GM08714 (cell line): ENCODE measurements around the gene SEC16A.
"Not testable (repeated sequence)": the region's sequence is repeated elsewhere in the genome, so short reads cannot be mapped to it uniquely, and the experiment has no call there.

Experiments
- H3K4me3 ChIP-seq: fragments of 200-500 bp; sonication (Bioruptor generic); 2 replicates; pipeline ENCODE4 v1.5.1; 2014; ENCODE audit warnings: mild to moderate bottlenecking, low read length, inconsistent platforms
- ZNF274 ChIP-seq: IDR thresholded peaks from 2 replicates; pipeline ENCODE4 v1.6.1; 2012; ENCODE audit warnings: mild to moderate bottlenecking, low read depth, low read length

Gene SEC16A

DNA sequence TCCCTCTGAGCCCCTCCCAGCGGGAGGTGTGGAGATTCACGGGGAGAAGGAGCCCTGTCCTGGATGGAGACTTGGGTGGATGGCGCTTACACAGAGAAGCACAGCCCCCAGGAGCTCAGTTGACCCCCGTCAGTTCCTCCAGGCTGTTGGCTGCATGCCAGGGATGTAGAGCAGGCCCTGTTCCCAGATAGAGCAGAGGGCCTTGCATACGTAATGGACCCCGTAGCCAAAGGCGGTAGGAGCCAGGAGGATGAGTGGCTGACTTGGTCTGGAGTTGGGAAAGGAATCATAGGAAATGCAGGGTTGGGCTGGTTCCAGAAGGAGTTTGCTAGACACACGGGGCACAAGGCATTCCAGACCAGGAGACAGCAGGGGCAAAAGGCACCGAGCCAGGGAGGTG is 69.9 kb downstream of the SEC16A start:
- H3K4me3 ChIP-seq: no peak overlapping the region
- TF ChIP-seq ZNF274: no peak

DNA sequence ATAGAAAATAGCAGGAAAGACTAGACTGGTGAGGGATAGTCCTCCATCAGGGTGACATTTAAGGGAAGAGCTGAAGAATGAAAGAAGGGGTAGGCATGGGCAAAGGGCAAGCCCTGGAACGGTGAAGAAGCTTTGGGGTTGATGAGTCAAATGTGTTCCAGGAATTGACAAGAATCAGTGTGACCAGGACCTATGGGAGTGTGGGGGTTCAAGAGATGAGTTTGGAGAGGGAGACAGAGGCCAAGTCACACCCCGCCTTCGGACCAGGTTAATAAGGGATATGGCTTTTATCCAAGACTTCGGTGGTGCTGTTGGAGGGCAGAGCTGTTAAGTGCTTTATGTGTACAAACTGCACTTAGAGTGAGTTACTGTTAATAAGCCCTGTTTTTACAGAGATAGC is 71.5 kb downstream of the SEC16A start:
- TF ChIP-seq ZNF274: no peak
- peak overlapping the region; percentile 81 for H3K4me3 ChIP-seq

DNA sequence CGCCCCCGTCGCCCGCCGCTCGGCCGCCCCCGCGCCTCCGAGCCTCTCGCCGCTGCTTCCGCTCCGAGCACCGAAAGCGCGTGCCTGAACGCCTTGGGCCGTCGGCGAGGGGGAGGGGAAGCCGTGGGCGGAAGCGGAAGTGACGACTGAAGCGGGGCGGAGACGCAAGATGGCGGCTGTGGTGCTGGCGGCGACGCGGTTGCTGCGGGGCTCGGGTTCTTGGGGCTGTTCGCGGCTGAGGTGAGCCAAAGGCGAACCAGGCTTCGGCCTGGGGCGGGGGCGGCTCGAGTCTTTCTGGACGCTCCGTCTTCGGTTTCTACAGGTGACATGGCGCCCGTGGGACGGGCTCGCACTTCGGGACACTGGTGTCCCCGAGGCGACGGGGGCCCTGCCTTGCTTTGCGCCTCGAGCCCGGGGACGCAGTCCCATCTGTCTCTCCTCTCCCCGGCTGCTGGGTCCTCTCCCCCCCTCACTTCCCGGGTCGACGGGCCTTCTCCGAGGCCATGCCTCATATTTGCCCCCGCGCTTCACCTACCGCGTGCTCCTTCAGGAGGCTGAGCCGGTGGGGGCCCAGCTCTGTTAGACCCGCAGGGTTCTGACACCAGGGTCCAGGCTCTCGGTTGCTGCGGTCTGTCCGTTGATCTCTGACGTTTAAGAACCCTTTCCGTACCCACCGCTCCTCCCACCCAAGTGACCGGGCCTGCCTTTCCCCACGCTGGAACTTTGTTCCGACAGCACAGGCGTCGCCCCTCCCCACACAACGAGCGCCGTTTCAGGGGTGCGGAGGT is 72.1 kb downstream of the SEC16A start, which contains the start of the genes ENTR1 and PMPCA:
Gene ENTR1 (minus strand): TSS at position 115 of the 788 bp plus-strand sequence. CDS start 217 bp downstream, outside the sequence.
Gene PMPCA (plus strand): TSS at position 159 of the 788 bp plus-strand sequence. CDS start 11 bp downstream, at position 170.
- peak within 1 kb of the TSS; percentile 81 for H3K4me3 ChIP-seq
- no peak for TF ChIP-seq ZNF274

DNA sequence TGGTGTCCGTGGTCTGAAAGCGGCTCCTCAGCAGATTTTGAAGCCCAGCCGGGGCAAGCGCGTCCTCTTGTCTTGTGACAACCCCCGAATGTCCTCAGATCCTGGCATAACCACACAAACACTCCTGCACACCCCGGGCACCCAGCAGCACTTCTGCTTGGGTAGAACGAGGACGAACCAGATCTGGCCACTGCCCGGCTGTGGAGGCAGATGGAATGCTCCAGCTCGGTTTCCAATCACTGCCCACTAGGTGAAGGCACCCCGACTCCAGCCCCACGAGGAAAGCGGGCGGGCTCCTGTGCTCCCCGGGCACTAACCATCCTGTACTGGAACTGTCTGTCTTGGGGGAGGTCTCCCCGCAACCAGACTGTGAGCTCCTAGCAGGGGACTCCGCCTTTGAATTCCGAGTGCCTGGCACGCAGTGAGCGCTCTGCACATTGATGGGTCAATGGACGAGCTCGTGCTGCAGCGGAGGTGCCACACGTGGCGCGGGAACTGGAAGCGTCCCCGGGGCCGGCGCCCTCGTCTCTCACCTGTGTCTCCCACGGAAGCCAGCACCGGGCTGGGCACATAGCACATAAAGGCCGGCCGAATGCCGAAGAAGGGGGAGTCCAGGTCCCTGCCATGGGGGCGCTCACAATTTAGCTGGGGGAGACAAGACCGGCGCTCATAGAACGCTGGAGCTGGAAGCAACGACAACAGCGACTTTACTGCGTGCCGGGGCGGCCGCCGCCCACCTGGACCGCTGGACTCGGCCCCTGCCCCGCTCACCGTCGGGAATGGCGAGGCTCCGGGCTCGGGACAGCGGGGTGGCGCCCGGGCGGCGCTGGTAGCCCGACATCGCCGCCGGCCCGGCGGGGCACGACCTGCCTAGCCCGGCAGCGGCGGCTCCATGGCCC is 73.0 kb downstream of the SEC16A start:
- peak overlapping the region; percentile 75 for H3K4me3 ChIP-seq
- TF ChIP-seq ZNF274: no peak

DNA sequence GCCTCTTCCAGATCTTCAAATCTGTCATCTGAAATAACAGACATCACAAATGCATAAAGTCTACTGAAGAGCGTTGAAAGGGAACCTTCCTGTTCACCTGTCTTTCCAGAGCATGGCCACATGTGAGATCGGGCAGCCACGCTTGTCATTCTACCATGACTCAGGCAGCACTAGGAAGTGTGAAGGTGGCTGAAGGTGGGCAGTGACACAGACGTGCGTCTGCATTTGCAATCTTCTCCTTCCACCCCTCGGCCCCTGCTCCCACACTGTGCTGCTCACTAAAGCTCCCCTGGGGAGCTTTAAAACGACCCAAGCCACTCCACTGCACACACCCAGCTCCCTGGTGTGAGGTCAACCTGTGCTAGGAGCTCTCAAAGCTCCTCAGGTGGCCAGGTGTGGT is 74.9 kb downstream of the SEC16A start:
- no peak overlapping the region for H3K4me3 ChIP-seq
- no peak for TF ChIP-seq ZNF274

DNA sequence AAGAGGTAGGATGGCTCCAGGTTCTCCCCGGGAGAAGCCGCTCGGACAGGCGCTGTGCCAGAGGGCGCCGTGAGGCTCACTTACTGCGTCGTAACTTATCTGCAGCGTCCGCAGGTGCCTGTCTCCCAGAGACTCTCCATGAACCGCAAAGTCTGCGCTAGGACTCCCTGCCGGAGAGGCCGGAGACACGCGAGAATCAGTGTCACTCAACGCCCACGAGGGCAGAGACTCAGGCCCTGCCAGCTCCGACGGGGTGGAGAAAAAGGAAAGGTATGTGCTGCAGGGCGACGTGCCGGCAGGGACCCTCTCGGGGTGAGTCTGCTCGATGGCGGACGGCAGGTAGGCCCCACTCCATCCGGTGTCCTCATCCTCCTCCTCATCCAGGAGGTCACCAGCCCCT is 75.8 kb downstream of the SEC16A start:
- not testable (repeated sequence) for H3K4me3 ChIP-seq

DNA sequence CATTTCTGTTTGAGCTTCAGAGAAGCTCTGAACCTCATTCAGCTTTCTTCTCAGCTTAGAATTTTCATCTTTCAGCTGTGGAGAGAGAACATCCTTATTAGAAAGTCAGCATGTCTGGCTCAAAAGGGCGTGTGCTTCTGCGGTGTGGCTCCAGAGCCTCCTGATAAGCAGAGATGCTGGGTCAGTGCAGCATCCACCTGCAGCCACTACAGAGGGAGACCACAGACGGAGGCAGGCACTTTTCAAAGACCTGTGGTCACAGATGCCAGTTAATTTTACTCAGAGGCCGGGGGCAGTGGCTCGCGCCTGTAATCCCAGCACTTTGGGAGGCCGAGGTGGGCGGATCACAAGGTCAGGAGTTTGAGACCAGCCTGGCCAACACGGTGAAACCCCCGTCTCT is 76.9 kb downstream of the SEC16A start:
- H3K4me3 ChIP-seq: not testable (repeated sequence)

DNA sequence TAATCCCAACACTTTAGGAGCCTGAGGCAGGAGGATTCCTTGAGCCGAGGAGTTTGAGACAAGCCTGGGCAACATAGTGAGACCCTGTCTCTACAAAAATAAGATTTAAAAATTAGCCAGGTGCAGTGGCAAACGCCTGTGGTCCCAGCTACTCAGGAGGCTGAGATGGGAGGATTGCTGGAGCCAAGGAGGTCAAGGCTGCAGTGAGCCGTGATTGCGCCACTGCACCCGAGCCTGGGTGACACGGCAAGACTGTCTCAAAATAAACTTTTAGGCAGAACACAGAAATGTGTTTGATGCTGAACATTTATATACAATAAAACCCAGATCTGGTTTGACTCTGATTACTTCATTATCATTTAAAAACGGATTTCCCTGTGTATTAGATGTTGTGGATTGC is 77.4 kb downstream of the SEC16A start:
- TF ChIP-seq ZNF274: no peak

DNA sequence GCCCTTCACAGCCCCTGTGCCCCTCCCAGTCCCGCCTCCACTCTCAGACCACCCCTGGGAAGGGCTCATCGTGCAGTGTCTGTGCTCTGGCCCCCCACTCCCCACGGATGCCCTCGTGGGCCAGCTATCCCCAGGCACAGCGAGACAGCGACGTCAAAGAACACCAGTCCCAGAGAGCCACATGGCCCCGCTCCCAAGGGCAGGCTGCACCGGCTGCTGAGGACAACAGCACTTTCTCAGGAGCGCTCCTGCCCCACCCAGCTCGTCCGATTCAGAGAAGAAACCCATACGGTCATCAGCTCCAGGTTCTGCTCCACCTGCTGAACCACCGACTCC is 78.1 kb downstream of the SEC16A start:
- H3K4me3 ChIP-seq: no peak overlapping the region; the same call in 1 of the 2 replicates
- no peak for TF ChIP-seq ZNF274

More for the DNA sequence above, 77.4 kb downstream of the SEC16A start:
- H3K4me3 ChIP-seq: no peak overlapping the region

DNA sequence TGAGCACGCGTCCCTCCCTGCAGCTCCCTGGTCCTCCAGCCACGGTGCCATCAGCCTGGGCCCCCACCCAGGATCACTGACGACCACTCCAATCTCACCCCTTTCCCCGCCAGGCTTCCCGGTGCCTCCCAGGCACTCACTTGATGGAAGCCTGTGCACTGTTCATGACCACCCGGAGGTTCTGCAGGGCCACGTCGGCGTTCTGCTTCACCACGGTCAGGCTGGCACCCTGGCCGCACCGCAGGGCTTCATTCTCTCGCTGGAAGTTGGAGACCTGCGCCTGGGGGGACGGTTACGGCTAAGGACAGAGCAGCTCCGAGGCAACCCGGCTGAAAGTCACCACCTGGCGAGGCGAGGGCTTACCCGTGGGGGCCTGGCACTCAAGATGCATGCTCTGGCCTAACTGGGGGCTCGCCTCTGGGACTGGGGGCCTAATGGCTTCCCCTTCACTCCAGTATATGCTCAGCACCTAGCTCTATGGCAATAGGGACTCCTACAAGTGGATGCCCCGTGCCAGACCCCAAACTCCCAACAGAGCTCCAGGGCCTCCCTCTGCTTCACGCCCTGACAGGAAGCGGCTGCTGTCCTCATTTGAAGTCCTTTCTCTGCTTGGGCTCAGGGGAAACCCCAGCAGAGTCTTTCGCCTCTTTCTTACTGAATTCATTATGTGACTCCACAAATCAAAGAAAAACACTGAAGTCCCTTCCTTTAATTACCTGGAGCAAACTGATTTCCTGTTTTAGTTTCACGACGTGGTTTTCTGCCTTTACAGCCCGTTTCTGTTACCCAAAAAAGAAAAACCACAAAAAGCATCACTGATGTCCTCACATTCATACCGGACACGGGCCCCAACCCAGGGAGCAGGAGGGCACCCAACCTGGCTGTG is 78.7 kb downstream of the SEC16A start:
- H3K4me3 ChIP-seq: no peak overlapping the region; the same call in 1 of the 2 replicates

DNA sequence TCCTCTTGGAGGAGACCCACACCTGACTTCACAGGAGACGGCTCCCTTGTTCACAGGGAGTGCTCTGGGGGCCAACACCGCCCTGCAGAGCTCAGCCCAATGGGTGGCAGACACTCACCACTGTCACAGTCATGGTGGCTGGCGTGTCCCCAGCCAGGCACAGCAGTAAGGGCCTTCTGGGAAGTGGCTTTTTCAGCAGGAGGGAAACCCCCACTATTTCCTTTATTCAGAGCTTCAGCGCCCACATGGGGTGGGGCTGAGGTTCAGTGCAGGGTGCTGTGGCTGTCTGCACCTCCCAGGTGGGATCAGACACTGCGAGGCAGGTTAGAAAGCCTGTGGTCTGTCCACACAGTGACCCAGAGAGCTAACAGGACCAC is 79.3 kb downstream of the SEC16A start:
- no peak for TF ChIP-seq ZNF274
- no peak overlapping the region for H3K4me3 ChIP-seq

More for the DNA sequence above, 78.7 kb downstream of the SEC16A start:
- TF ChIP-seq ZNF274: no peak

DNA sequence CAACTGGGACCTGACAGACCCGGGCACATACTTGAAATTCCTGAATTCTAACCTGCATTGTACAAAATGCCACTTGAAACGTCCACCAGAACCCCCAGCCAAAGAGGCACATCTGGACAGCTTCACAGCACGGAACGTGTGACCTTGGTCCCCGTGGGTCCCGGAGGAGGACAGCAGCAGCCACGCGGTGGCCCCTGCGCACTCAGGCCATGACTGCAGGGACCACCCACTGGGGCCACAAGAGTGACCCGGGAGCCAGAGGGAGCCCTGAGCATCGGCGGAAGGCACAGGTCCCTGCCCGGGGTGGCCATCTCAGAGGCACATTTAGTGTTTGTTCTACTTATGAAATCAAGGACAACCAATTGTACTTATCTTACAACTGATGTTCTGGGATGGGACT is 80.8 kb downstream of the SEC16A start:
- H3K4me3 ChIP-seq: no peak overlapping the region
- no peak for TF ChIP-seq ZNF274

DNA sequence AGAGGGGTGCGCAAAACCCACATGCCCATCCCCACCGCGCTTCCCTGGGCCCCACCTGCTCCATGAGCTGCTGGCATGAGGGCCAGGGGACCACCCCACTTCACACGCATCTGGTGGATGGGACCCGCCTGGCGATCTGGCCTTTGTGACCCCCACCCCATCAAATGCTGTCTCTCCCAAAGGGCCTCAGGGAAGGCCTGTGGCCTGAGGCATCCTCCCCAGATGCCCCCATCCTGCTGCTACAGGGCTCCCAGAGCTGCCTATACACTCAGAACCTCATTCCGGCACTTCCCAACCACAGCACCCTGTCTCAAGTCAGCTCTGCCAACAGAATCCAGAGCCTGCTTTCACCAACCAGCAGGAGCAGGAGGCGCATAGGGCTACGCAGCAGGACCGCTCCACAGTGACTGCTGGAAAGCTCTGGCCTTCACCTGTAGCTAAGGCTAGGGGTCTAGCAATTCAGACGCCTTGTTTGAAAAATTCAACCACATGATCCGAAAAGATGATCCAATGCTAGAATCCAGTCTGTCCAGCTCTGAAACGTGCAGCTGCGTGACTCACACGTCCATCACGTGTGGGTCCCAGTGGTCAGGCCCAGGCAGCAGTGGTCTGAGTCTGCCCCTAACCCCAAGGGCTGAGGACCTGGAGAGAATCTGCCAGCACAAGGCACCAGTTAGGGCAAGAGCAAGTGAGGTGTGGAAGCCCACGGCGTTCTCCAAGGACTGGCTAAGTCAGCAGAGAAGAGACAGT is 81.5 kb downstream of the SEC16A start:
- TF ChIP-seq ZNF274: no peak
- H3K4me3 ChIP-seq: no peak overlapping the region
